NCI-H146 treated with DMSO at 0.1 percent for 48 hours (cell line): ENCODE data around the gene JPH2.

Experiments used
- DNase-seq: peaks from one replicate; lab custom pipeline; 2025; ENCODE audit not compliant: unreplicated experiment; lab: John Stamatoyannopoulos, UW

JPH2 gene

GRCh38 chr20:44080646-44081267, 106.2 kb downstream of the JPH2 start:
- DNase-seq: peak; percentile 43

- no peak for DNase-seq
Observed at GRCh38 chr20:44080064-44080463, 106.9 kb downstream of the JPH2 start.

- DNase-seq: no peak
Observed at GRCh38 chr20:44079291-44079690, 107.7 kb downstream of the JPH2 start.

- no peak for DNase-seq
Observed at GRCh38 chr20:44075950-44076232, 111.1 kb downstream of the JPH2 start.

GRCh38 chr20:44075191-44075949, 111.6 kb downstream of the JPH2 start:
- no peak for DNase-seq

GRCh38 chr20:44074252-44075151, 112.5 kb downstream of the JPH2 start:
- no peak for DNase-seq

GRCh38 chr20:44073675-44074071, 113.3 kb downstream of the JPH2 start:
- no peak for DNase-seq

GRCh38 chr20:44073011-44073674, 113.8 kb downstream of the JPH2 start:
- no peak for DNase-seq

GRCh38 chr20:44072384-44072783, 114.6 kb downstream of the JPH2 start:
- no peak for DNase-seq

- no peak for DNase-seq
Observed at GRCh38 chr20:44071526-44072111, 115.4 kb downstream of the JPH2 start.

- no peak for DNase-seq
Observed at GRCh38 chr20:44071057-44071456, 115.9 kb downstream of the JPH2 start.

GRCh38 chr20:44070139-44070900, 116.7 kb downstream of the JPH2 start:
- DNase-seq: no peak

GRCh38 chr20:44069203-44070011, 117.6 kb downstream of the JPH2 start:
- DNase-seq: no peak

GRCh38 chr20:44068316-44069201, 118.4 kb downstream of the JPH2 start:
- no peak for DNase-seq

- DNase-seq: no peak
Observed at GRCh38 chr20:44067650-44068081, 119.3 kb downstream of the JPH2 start.

- no peak for DNase-seq
Observed at GRCh38 chr20:44066645-44067606, 120.1 kb downstream of the JPH2 start.
